ENCODE data around the gene EIF4EBP3. TPM values are rescaled to one million over a fixed set of nuclear protein-coding genes. Genes with fewer than 3 reads are reported as not detected.

Gene EIF4EBP3
- total RNA-seq, 2 experiments from 2014 or later: 15.8 to 17.3 TPM

- intact Hi-C loops (cut with DNase I, micrococcal nuclease): loop anchor here (2.0 to 10.0 kb wide), 9 partner anchors 82 to 1058 kb away; partner anchors contain the start of genes DIAPH1 (in 2 of the 2), IK (in 1 of the 2), NDUFA2 (in 1 of the 2) and PFDN1 (in 1 of the 2)
- Mint-ChIP-seq H3K4me1 (peaks cover 48% of the 10 kb centered on the region), H3K4me3 (peak overlapping the region; percentile 89), H3K9me3 (ENCODE audit: low read depth) (no peaks in the 10 kb centered on the region), H3K27me3 (no peaks in the 10 kb centered on the region), H3K27ac (peak overlapping the region; percentile 93), H3K36me3 (ENCODE audit: low read depth) (peaks cover 38% of the 10 kb centered on the region)
- ChIA-PET POLR2A (no interaction called here), CTCF (interaction anchor here (0.7 to 2.0 kb wide), 5 partner anchors 9 to 704 kb away, joined by 3 to 9 read pairs (median 3); partner anchors contain the start of genes EIF4EBP3, IK and NDUFA2)
- ATAC-seq (no peak), DNase-seq (no peak)
Measured at GRCh38 chr5:140556438-140556837, 9.0 kb downstream of the EIF4EBP3 start.

- ChIA-PET CTCF (interaction anchor here (0.6 to 2.0 kb wide), 5 partner anchors 10 to 1043 kb away, joined by 3 to 9 read pairs (median 3); partner anchors contain the start of genes EIF4EBP3, IK and NDUFA2), POLR2A (interaction anchor here (1.3 kb wide), 1 partner anchor 10 kb away, joined by 5 read pairs; the partner anchor contains the start of gene EIF4EBP3)
- Mint-ChIP-seq H3K9me3 (ENCODE audit: low read depth) (no peaks in the 10 kb centered on the region), H3K36me3 (ENCODE audit: low read depth) (peaks cover 37% of the 10 kb centered on the region), H3K4me3 (peak within 1 kb of the TSS; percentile 89), H3K27me3 (no peaks in the 10 kb centered on the region), H3K4me1 (peaks cover 45% of the 10 kb centered on the region), H3K27ac (peak within 1 kb of the TSS; percentile 93)
- peak; percentile 83 for ATAC-seq
- DNase-seq: peak; percentile 92
- intact Hi-C loops (cut with DNase I, micrococcal nuclease): loop anchor here (1.0 to 10.0 kb wide), 13 partner anchors 10 to 1058 kb away; partner anchors contain the start of genes DIAPH1 (in 2 of the 2), EIF4EBP3 (in 2 of the 2), TMCO6 (in 2 of the 2) and ANKHD1 (in 1 of the 2)
Measured at GRCh38 chr5:140557136-140557805, 9.8 kb downstream of the EIF4EBP3 start, which contains the start of gene SRA1. SRA1 (minus strand) TSS chr5:140557473; CDS start chr5:140557452, 21 bp downstream.

GRCh38 chr5:140557965-140558364 is 10.5 kb downstream of the EIF4EBP3 start:
- ChIA-PET CTCF (interaction anchor here (0.5 to 1.8 kb wide), 3 partner anchors 10 to 1043 kb away, joined by 3 to 9 read pairs (median 3); partner anchors contain the start of gene EIF4EBP3), POLR2A (interaction anchor here (1.3 kb wide), 1 partner anchor 11 kb away, joined by 5 read pairs; the partner anchor contains the start of gene EIF4EBP3)
- Mint-ChIP-seq H3K36me3 (ENCODE audit: low read depth) (peaks cover 33% of the 10 kb centered on the region), H3K4me3 (peak overlapping the region; percentile 89), H3K4me1 (peaks cover 45% of the 10 kb centered on the region), H3K9me3 (ENCODE audit: low read depth) (no peaks in the 10 kb centered on the region), H3K27ac (peak overlapping the region; percentile 89), H3K27me3 (no peaks in the 10 kb centered on the region)
- intact Hi-C loops (cut with DNase I, micrococcal nuclease): loop anchor here (1.0 to 10.0 kb wide), 13 partner anchors 11 to 1057 kb away; partner anchors contain the start of genes DIAPH1 (in 2 of the 2), EIF4EBP3 (in 2 of the 2), TMCO6 (in 2 of the 2) and ANKHD1 (in 1 of the 2)
- DNase-seq (no peak), ATAC-seq (no peak)

- Mint-ChIP-seq H3K9me3 (ENCODE audit: low read depth) (no peaks in the 10 kb centered on the region), H3K27me3 (no peaks in the 10 kb centered on the region), H3K27ac (no peak overlapping the region), H3K36me3 (ENCODE audit: low read depth) (peaks cover 28% of the 10 kb centered on the region), H3K4me3 (no peak overlapping the region), H3K4me1 (peaks cover 44% of the 10 kb centered on the region)
- DNase-seq: no peak
- CTCF ChIA-PET: interaction anchor here (0.5 to 1.3 kb wide), 2 partner anchors 12 to 138 kb away, joined by 3 read pairs; no protein-coding TSS in a partner anchor
- POLR2A ChIA-PET: no interaction called here
- intact Hi-C loops (cut with DNase I, micrococcal nuclease): loop anchor here (5.0 to 10.0 kb wide), 5 partner anchors 144 to 1056 kb away; partner anchors contain the start of genes DIAPH1 (in 2 of the 2), PFDN1 (in 1 of the 2), PURA (in 1 of the 2) and ZMAT2 (in 1 of the 2)
- ATAC-seq: no peak
Measured at GRCh38 chr5:140558542-140558941, 11.1 kb downstream of the EIF4EBP3 start.

- Mint-ChIP-seq H3K36me3 (ENCODE audit: low read depth) (peaks cover 20% of the 10 kb centered on the region), H3K4me1 (peaks cover 33% of the 10 kb centered on the region), H3K4me3 (no peak overlapping the region), H3K27me3 (no peaks in the 10 kb centered on the region), H3K9me3 (ENCODE audit: low read depth) (no peaks in the 10 kb centered on the region), H3K27ac (no peak overlapping the region)
- CTCF ChIA-PET: no interaction called here
- no peak for DNase-seq
- POLR2A ChIA-PET: no interaction called here
- ATAC-seq: no peak
- intact Hi-C loops (cut with DNase I, micrococcal nuclease): loop anchor here in 1 of 2 experiments (5.0 kb wide), 1 partner anchor 152 kb away; no protein-coding TSS in a partner anchor
Measured at GRCh38 chr5:140560227-140560626, 12.8 kb downstream of the EIF4EBP3 start.

GRCh38 chr5:140561753-140562523 is 14.5 kb downstream of the EIF4EBP3 start:
- Mint-ChIP-seq H3K4me3 (no peak overlapping the region), H3K9me3 (ENCODE audit: low read depth) (no peaks in the 10 kb centered on the region), H3K27ac (no peak overlapping the region), H3K27me3 (no peaks in the 10 kb centered on the region), H3K4me1 (peaks cover 35% of the 10 kb centered on the region), H3K36me3 (ENCODE audit: low read depth) (peaks cover 15% of the 10 kb centered on the region)
- ChIA-PET POLR2A (interaction anchor here (1.4 kb wide), 1 partner anchor 86 kb away, joined by 3 read pairs; the partner anchor contains the start of gene IK), CTCF (interaction anchor here (0.8 kb wide), 1 partner anchor 10 kb away, joined by 3 read pairs; no protein-coding TSS in a partner anchor)
- intact Hi-C loops (cut with DNase I, micrococcal nuclease): loop anchor here in 1 of 2 experiments (5.0 kb wide), 1 partner anchor 150 kb away; no protein-coding TSS in a partner anchor
- DNase-seq: no peak
- ATAC-seq: no peak

- Mint-ChIP-seq H3K4me1 (peaks cover 41% of the 10 kb centered on the region), H3K27me3 (no peaks in the 10 kb centered on the region), H3K36me3 (ENCODE audit: low read depth) (peaks cover 31% of the 10 kb centered on the region), H3K4me3 (peak overlapping the region; percentile 98), H3K9me3 (ENCODE audit: low read depth) (no peaks in the 10 kb centered on the region), H3K27ac (peak overlapping the region; percentile 99)
- ATAC-seq (no peak), DNase-seq (no peak)
- intact Hi-C loops (cut with DNase I, micrococcal nuclease): loop anchor here in 1 of 2 experiments (5.0 kb wide), 1 partner anchor 149 kb away; no protein-coding TSS in a partner anchor
- CTCF ChIA-PET: interaction anchor here (0.5 to 1.2 kb wide), 4 partner anchors 12 to 1452 kb away, joined by 3 to 5 read pairs (median 4); partner anchors contain the start of gene EIF4EBP3
- POLR2A ChIA-PET: no interaction called here
Measured at GRCh38 chr5:140563596-140563995, 16.1 kb downstream of the EIF4EBP3 start.

- H3K9me3 Mint-ChIP-seq (ENCODE audit: low read depth): no peaks in the 10 kb centered on the region
- DNase-seq (peak; percentile 96), ATAC-seq (peak; percentile 95)
- no peaks in the 10 kb centered on the region for H3K27me3 Mint-ChIP-seq
- H3K36me3 Mint-ChIP-seq (ENCODE audit: low read depth): peaks cover 35% of the 10 kb centered on the region
- peak within 1 kb of the TSS; percentile 99 for H3K27ac Mint-ChIP-seq
- intact Hi-C loops (cut with DNase I, micrococcal nuclease): loop anchor here (1.0 to 5.0 kb wide), 13 partner anchors 17 to 389 kb away; partner anchors contain the start of genes ANKHD1 (in 2 of the 2), EIF4EBP3 (in 2 of the 2), TMCO6 (in 2 of the 2) and WDR55 (in 2 of the 2)
- CTCF ChIA-PET: interaction anchor here (0.5 to 1.9 kb wide), 10 partner anchors 11 to 1452 kb away, joined by 3 to 7 read pairs (median 4); partner anchors contain the start of genes EIF4EBP3, HARS1, HARS2 and ZMAT2
- POLR2A ChIA-PET: interaction anchor here (1.0 kb wide), 1 partner anchor 68 kb away, joined by 4 read pairs; no protein-coding TSS in a partner anchor
- peak within 1 kb of the TSS; percentile 98 for H3K4me3 Mint-ChIP-seq
- peaks cover 49% of the 10 kb centered on the region for H3K4me1 Mint-ChIP-seq
Measured at GRCh38 chr5:140564196-140565023, 16.9 kb downstream of the EIF4EBP3 start, which contains the start of the genes APBB3 and SLC35A4. APBB3 (minus strand) TSS chr5:140564598; CDS start chr5:140564245, 353 bp downstream. SLC35A4 (plus strand) TSS chr5:140564828; CDS start chr5:140567170, 2,342 bp downstream.

GRCh38 chr5:140565024-140565779 is 17.7 kb downstream of the EIF4EBP3 start:
- DNase-seq: no peak
- peaks cover 57% of the 10 kb centered on the region for H3K4me1 Mint-ChIP-seq

More at GRCh38 chr5:140565024-140565779, 17.7 kb downstream of the EIF4EBP3 start:
- ChIA-PET POLR2A (interaction anchor here (0.6 to 1.0 kb wide), 3 partner anchors 28 to 67 kb away, joined by 3 to 7 read pairs (median 4); no protein-coding TSS in a partner anchor), CTCF (interaction anchor here (0.7 to 1.9 kb wide), 12 partner anchors 11 to 161 kb away, joined by 3 to 7 read pairs (median 3); partner anchors contain the start of genes HARS1 and HARS2)
- ATAC-seq: no peak
- peak overlapping the region; percentile 99 for H3K27ac Mint-ChIP-seq
- H3K27me3 Mint-ChIP-seq: no peaks in the 10 kb centered on the region
- H3K4me3 Mint-ChIP-seq: peak overlapping the region; percentile 98
- peaks cover 39% of the 10 kb centered on the region for H3K36me3 Mint-ChIP-seq (ENCODE audit: low read depth)
- intact Hi-C loops (cut with DNase I, micrococcal nuclease): loop anchor here in 1 of 2 experiments (2.0 kb wide), 1 partner anchor 18 kb away; the partner anchor contains the start of gene EIF4EBP3
- no peaks in the 10 kb centered on the region for H3K9me3 Mint-ChIP-seq (ENCODE audit: low read depth)
